Inflammatory macrophage treated with lipopolysaccharide for 1 hour (primary cell): ENCODE measurements around the gene LMX1B.

Experiments used
- DNase-seq, 2 donors: peaks; one replicate each; pipeline ENCODE4 v3.0.0-alpha.2; 2020 to 2022

Gene LMX1B

GRCh38 chr9:126619361-126620135 is 5.8 kb downstream of the LMX1B start:
- DNase-seq = no peak

- no peak for DNase-seq
Observed at GRCh38 chr9:126620478-126620877, 6.8 kb downstream of the LMX1B start.

- DNase-seq = no peak
Observed at GRCh38 chr9:126621061-126621918, 7.6 kb downstream of the LMX1B start.

- DNase-seq = no peak
Observed at GRCh38 chr9:126621919-126622735, 8.4 kb downstream of the LMX1B start.

- no peak for DNase-seq
Observed at GRCh38 chr9:126623314-126623666, 9.6 kb downstream of the LMX1B start.

- DNase-seq = no peak
Observed at GRCh38 chr9:126623667-126624478, 10.1 kb downstream of the LMX1B start.

- no peak for DNase-seq
Observed at GRCh38 chr9:126624479-126624826, 10.7 kb downstream of the LMX1B start.

- DNase-seq = no peak
Observed at GRCh38 chr9:126624912-126625311, 11.2 kb downstream of the LMX1B start.

- DNase-seq = no peak
Observed at GRCh38 chr9:126625329-126626126, 11.8 kb downstream of the LMX1B start.

GRCh38 chr9:126626127-126626925 is 12.6 kb downstream of the LMX1B start:
- no peak for DNase-seq

- no peak for DNase-seq
Observed at GRCh38 chr9:126626926-126627233, 13.2 kb downstream of the LMX1B start.

- no peak for DNase-seq
Observed at GRCh38 chr9:126628146-126628545, 14.4 kb downstream of the LMX1B start.

DNA sequence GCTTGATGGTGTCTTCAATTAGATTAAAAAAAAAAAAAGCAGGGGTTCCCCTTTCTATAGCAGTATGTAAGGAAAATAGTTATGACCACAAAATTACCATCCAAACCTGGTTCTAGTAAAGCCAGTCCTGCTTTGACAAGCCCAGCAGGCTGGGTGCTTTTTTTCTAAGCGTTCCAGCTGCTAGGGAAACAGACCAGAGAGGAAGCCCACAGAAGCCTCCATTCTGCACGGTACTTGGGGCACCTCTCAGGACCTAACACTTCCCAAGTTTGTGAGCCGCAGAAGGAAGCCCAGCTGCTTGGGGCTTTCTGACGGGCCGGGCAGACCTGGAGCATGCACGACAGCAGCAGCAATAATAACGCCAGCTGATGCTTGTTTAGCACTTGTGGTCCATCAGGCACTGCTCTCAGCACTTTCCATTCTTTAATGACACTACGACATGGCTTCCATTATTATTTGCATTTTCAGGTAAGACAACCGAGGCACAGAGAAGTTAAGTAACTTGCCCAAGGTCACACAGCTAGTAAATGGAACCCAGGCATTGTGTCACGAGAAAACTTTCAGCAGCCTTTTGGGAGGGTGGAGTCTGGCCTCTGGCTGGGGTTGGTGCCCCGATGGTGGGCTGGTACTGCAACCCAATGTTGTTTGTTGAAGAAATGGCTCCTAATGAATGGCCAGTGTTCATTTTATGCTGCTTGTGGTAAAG is 15.4 kb downstream of the LMX1B start:
- no peak for DNase-seq

GRCh38 chr9:126630458-126631237 is 16.9 kb downstream of the LMX1B start:
- no peak for DNase-seq

- DNase-seq = no peak
Observed at GRCh38 chr9:126631254-126631653, 17.5 kb downstream of the LMX1B start.

- no peak for DNase-seq
Observed at GRCh38 chr9:126633881-126634558, 20.3 kb downstream of the LMX1B start.

DNA sequence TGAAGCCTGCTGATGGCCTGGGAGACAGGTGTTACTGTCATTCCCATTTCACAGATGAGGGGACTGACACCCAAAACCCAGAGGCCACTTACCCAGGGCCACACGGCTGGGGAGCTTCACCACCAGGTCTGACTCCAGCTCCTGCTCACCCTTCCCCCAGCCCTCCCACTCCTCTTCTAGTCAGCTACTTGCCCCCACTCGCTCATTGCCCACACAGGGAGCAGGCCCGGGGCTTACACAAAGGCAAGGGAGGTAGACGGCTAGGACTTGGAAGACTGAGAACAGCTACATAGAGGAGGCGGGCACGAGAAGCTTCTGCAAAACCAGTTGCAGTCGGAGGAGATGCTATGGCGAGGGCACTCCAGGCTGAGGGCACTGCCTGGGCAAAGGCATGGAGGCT is 21.3 kb downstream of the LMX1B start:
- no peak for DNase-seq

GRCh38 chr9:126635661-126636439 is 22.1 kb downstream of the LMX1B start:
- no peak for DNase-seq
